ENCODE measurements around the gene CASP2.
A peak's percentile ranks its signal among the peaks of the same experiment; 100 is the strongest.

The CASP2 gene

GRCh38 chr7:143290293-143290692 is 2.1 kb downstream of the CASP2 start:
- DNase-seq (ENCODE audit: low read depth in 4 of 4, low spot score in 1 of 4): no peak

- no peak for DNase-seq (ENCODE audit: low read depth in 4 of 4, low spot score in 1 of 4)
Observed at GRCh38 chr7:143292876-143293275, 4.7 kb downstream of the CASP2 start.

GRCh38 chr7:143295870-143296269 is 7.7 kb downstream of the CASP2 start:
- no peak for DNase-seq (ENCODE audit: low read depth in 4 of 4, low spot score in 1 of 4)

- no peak for DNase-seq (ENCODE audit: low read depth in 4 of 4, low spot score in 1 of 4)
Observed at GRCh38 chr7:143296686-143297085, 8.5 kb downstream of the CASP2 start.

GRCh38 chr7:143299346-143299745 is 11.2 kb downstream of the CASP2 start:
- no peak for DNase-seq (ENCODE audit: low read depth in 4 of 4, low spot score in 1 of 4)

GRCh38 chr7:143299840-143300239 is 11.7 kb downstream of the CASP2 start:
- DNase-seq (ENCODE audit: low read depth in 4 of 4, low spot score in 1 of 4): peak in 3 of 4 experiments; percentile 19 to 34 (median 25)

- no peak for DNase-seq (ENCODE audit: low read depth in 4 of 4, low spot score in 1 of 4)
Observed at GRCh38 chr7:143300959-143301935, 13.1 kb downstream of the CASP2 start.

GRCh38 chr7:143303733-143304132 is 15.6 kb downstream of the CASP2 start:
- no peak for DNase-seq (ENCODE audit: low read depth in 4 of 4, low spot score in 1 of 4)

GRCh38 chr7:143304938-143305337 is 16.8 kb downstream of the CASP2 start:
- no peak for DNase-seq (ENCODE audit: low read depth in 4 of 4, low spot score in 1 of 4)

GRCh38 chr7:143305423-143306070 is 17.4 kb downstream of the CASP2 start:
- peak; percentile 48 to 59 (median 50) for DNase-seq (ENCODE audit: low read depth in 4 of 4, low spot score in 1 of 4)

- no peak for DNase-seq (ENCODE audit: low read depth in 4 of 4, low spot score in 1 of 4)
Observed at GRCh38 chr7:143308632-143309031, 20.5 kb downstream of the CASP2 start.

- DNase-seq (ENCODE audit: low read depth in 4 of 4, low spot score in 1 of 4): no peak
Observed at GRCh38 chr7:143314127-143314526, 26.0 kb downstream of the CASP2 start.

GRCh38 chr7:143315776-143316175 is 27.6 kb downstream of the CASP2 start, which contains the start of gene CLCN1:
Gene CLCN1, plus strand, starts transcription at chr7:143316111. Its CDS starts 102 bp downstream, at chr7:143316213.
- DNase-seq (ENCODE audit: low read depth in 4 of 4, low spot score in 1 of 4): no peak

- no peak for DNase-seq (ENCODE audit: low read depth in 4 of 4, low spot score in 1 of 4)
Observed at GRCh38 chr7:143316492-143316891, 28.3 kb downstream of the CASP2 start.

- no peak for DNase-seq (ENCODE audit: low read depth in 4 of 4, low spot score in 1 of 4)
Observed at GRCh38 chr7:143318661-143319060, 30.5 kb downstream of the CASP2 start.

- no peak for DNase-seq (ENCODE audit: low read depth in 4 of 4, low spot score in 1 of 4)
Observed at GRCh38 chr7:143320620-143321019, 32.5 kb downstream of the CASP2 start.

- DNase-seq (ENCODE audit: low read depth in 4 of 4, low spot score in 1 of 4): no peak
Observed at GRCh38 chr7:143321242-143321641, 33.1 kb downstream of the CASP2 start.

GRCh38 chr7:143321734-143322133 is 33.6 kb downstream of the CASP2 start:
- no peak for DNase-seq (ENCODE audit: low read depth in 4 of 4, low spot score in 1 of 4)

- no peak for DNase-seq (ENCODE audit: low read depth in 4 of 4, low spot score in 1 of 4)
Observed at GRCh38 chr7:143322760-143323633, 34.8 kb downstream of the CASP2 start.

- no peak for DNase-seq (ENCODE audit: low read depth in 4 of 4, low spot score in 1 of 4)
Observed at GRCh38 chr7:143323653-143324052, 35.5 kb downstream of the CASP2 start.

- DNase-seq (ENCODE audit: low read depth in 4 of 4, low spot score in 1 of 4): no peak
Observed at GRCh38 chr7:143325240-143325639, 37.1 kb downstream of the CASP2 start.

All from stimulated activated CD4-positive, alpha-beta T cell treated with anti-CD3 and anti-CD28 coated beads, Interleukin-1b, Interleukin-23, amount 100 ng/mL, for 24 hours (primary cell).